Panc1 (cell line): ENCODE data around the gene NRP1. TPM values are rescaled to one million over a fixed set of nuclear protein-coding genes. Genes with fewer than 3 reads are reported as not detected.
A peak's percentile ranks its signal among the peaks of the same experiment; 100 is the strongest.

ENCODE experiments used
- ATAC-seq: fragments of 200-7000 bp; cut with Tn5 transposase; 2 replicates; pipeline ENCODE4 v1.9.1; 2020; ENCODE audit warnings: mild to moderate bottlenecking, moderate library complexity
- BruUV-seq: library from RNA; stranded (reverse); fragments of 400-500 nt; replicated peaks from 2 replicates; lab custom pipeline; 2021; lab: Mats Ljungman, UMichigan
- CTCF ChIA-PET: fragments of 300-600 bp; sonication (Branson Sonifier 250); formaldehyde crosslinking; loops from one replicate; lab custom pipeline; 2022; ENCODE audit warnings: antibody characterized with exemption; lab: Charles Lee
- POLR2A ChIA-PET: fragments of 300-600 bp; sonication (Branson Sonifier 250); formaldehyde crosslinking; loops from one replicate; lab custom pipeline; 2022; ENCODE audit warnings: antibody characterized with exemption; lab: Charles Lee
- DNase-seq: peaks from one replicate; pipeline ENCODE4 v3.0.0-alpha.2; 2010; ENCODE audit warnings: low read depth, low spot score
- H3K27ac ChIP-seq: 2 replicates; pipeline ENCODE4 v1.5.1; 2011; ENCODE audit warnings: mild to moderate bottlenecking, low read length, inconsistent platforms
- H3K27me3 ChIP-seq: fragments of 200-500 bp; sonication (Bioruptor generic); 2 replicates; pipeline ENCODE4 v1.6.0; 2014; ENCODE audit warnings: low read length, inconsistent platforms; ENCODE audit not compliant: control insufficient read depth, insufficient read depth
- H3K36me3 ChIP-seq: fragments of 200-500 bp; sonication (Bioruptor generic); 2 replicates; pipeline ENCODE4 v1.5.1; 2014; ENCODE audit warnings: inconsistent platforms, mild to moderate bottlenecking, low read length, moderate library complexity; ENCODE audit not compliant: control insufficient read depth, insufficient read depth
- H3K4me1 ChIP-seq: 2 replicates; pipeline ENCODE4 v1.5.1; 2011; ENCODE audit warnings: inconsistent platforms, mild to moderate bottlenecking, low read length, moderate library complexity; ENCODE audit not compliant: control insufficient read depth, insufficient read depth
- H3K4me3 ChIP-seq, 2 experiments: 2 replicates each; pipeline ENCODE4 v1.5.1; 2011 to 2012; ENCODE audit warnings: low read depth in 2 of 2, low read length in 2 of 2, mild to moderate bottlenecking in 2 of 2, inconsistent platforms in 1 of 2, moderate library complexity in 1 of 2
- H3K9me3 ChIP-seq: fragments of 200-500 bp; sonication (Bioruptor generic); 2 replicates; pipeline ENCODE4 v1.5.1; 2014; ENCODE audit warnings: low read depth, mild to moderate bottlenecking, inconsistent platforms, low read length, moderate library complexity; ENCODE audit not compliant: control insufficient read depth, insufficient read depth
- CTCF ChIP-seq: fragments of 450-650 bp; IDR thresholded peaks from 2 replicates; pipeline ENCODE4 v1.5.1; 2017; ENCODE audit warnings: mild to moderate bottlenecking
- POLR2AphosphoS5 ChIP-seq: IDR thresholded peaks from 2 replicates; pipeline ENCODE4 v1.6.1; 2012; ENCODE audit warnings: mild to moderate bottlenecking, low read depth, low read length, moderate library complexity
- REST ChIP-seq, 2 experiments: IDR thresholded peaks; 2 replicates each; pipeline ENCODE4 v1.6.1; 2011 to 2012; ENCODE audit warnings: low read depth in 2 of 2, control low read depth in 1 of 2, low read length in 1 of 2, mild to moderate bottlenecking in 1 of 2, moderate library complexity in 1 of 2; ENCODE audit not compliant: insufficient read depth in 1 of 2
- SIN3A ChIP-seq: IDR thresholded peaks from 2 replicates; pipeline ENCODE4 v1.6.1; 2012; ENCODE audit warnings: low read depth, mild to moderate bottlenecking, low read length, moderate library complexity, borderline replicate concordance; ENCODE audit not compliant: insufficient read depth
- TCF7L2 ChIP-seq: IDR thresholded peaks from 2 replicates; pipeline ENCODE4 v1.6.1; 2011; ENCODE audit warnings: mild to moderate bottlenecking, low read depth, low read length, inconsistent platforms
- in situ Hi-C: cut with HindIII; loops from 2 replicates; pipeline ENCODE4 v1.10.0; 2016; ENCODE audit warnings: low sequenced_read_pairs, low pct_unique_long_range_greater_than_20kb
- intact Hi-C: fragments of 100-400 bp; cut with micrococcal nuclease; formaldehyde crosslinking; loops from one replicate; pipeline ENCODE4 v1.10.0; 2022; ENCODE audit not compliant: unreplicated experiment
- total RNA-seq: library from RNA; stranded (reverse); gene quantifications from one replicate; pipeline ENCODE4 v1.2.1, GENCODE V29; 2021; ENCODE audit not compliant: unreplicated experiment

The NRP1 gene
- total RNA-seq, 1 experiment from 2014 or later = 93.4 TPM

GRCh38 chr10:33249137-33249536 lies 85.3 kb downstream of the NRP1 start:
- peaks cover 16% of the 10 kb centered on the region for H3K36me3 ChIP-seq
- ATAC-seq (no peak), DNase-seq (no peak)
- peaks cover 15% of the 10 kb centered on the region for H3K4me1 ChIP-seq
- BruUV-seq = no TSS peak
- in situ Hi-C loops = no loop called here
- TF ChIP-seq CTCF = no peak
- TF ChIP-seq TCF7L2 = no peak
- no peak for TF ChIP-seq POLR2AphosphoS5
- no peak for TF ChIP-seq SIN3A
- no peak for TF ChIP-seq REST (IDR thresholded peaks at IDR 0.05; ENCODE audit: insufficient read depth in 1 of 2, low read depth in 2 of 2, low read length in 1 of 2)
- no peaks in the 10 kb centered on the region for H3K27me3 ChIP-seq
- H3K9me3 ChIP-seq = no peaks in the 10 kb centered on the region; the same call in 1 of the 2 replicates
- intact Hi-C loops = no loop called here
- CTCF ChIA-PET = no interaction called here
- H3K27ac ChIP-seq = peak overlapping the region; percentile 75
- H3K4me3 ChIP-seq = no peak overlapping the region
- POLR2A ChIA-PET = no interaction called here

GRCh38 chr10:33248638-33249037 lies 85.8 kb downstream of the NRP1 start:
- H3K9me3 ChIP-seq = no peaks in the 10 kb centered on the region; the same call in 1 of the 2 replicates
- peaks cover 18% of the 10 kb centered on the region for H3K4me1 ChIP-seq
- intact Hi-C loops = no loop called here
- no peaks in the 10 kb centered on the region for H3K27me3 ChIP-seq
- in situ Hi-C loops = no loop called here
- peaks cover 16% of the 10 kb centered on the region for H3K36me3 ChIP-seq
- POLR2A ChIA-PET = no interaction called here
- peak overlapping the region; percentile 75 for H3K27ac ChIP-seq
- no TSS peak for BruUV-seq
- CTCF ChIA-PET = no interaction called here
- no peak overlapping the region for H3K4me3 ChIP-seq
- no peak for DNase-seq
- TF ChIP-seq TCF7L2 (no peak), POLR2AphosphoS5 (no peak), REST (IDR thresholded peaks at IDR 0.05; ENCODE audit: insufficient read depth in 1 of 2, low read depth in 2 of 2, low read length in 1 of 2) (no peak), SIN3A (no peak), CTCF (no peak)
- peak; percentile 76 for ATAC-seq
